ENCODE data around the gene YWHAG.
"Not testable (repeated sequence)": the region's sequence is repeated elsewhere in the genome, so short reads cannot be mapped to it uniquely, and the experiment has no call there.

Gene YWHAG

GRCh38 chr7:76342222-76342621, 16.6 kb downstream of the YWHAG start:
- H3K36me3 ChIP-seq: peaks cover 88% of the 10 kb centered on the region
- no peak for TF ChIP-seq CTCF (IDR thresholded peaks at IDR 0.05; ENCODE audit: low read depth, low read length)

GRCh38 chr7:76340617-76341131, 18.1 kb downstream of the YWHAG start:
- no peak for DNase-seq
- TF ChIP-seq CTCF (IDR thresholded peaks at IDR 0.05; ENCODE audit: low read depth, low read length): no peak
- Histone ChIP-seq H3K9me3 (ENCODE audit: severe bottlenecking) (no peaks in the 10 kb centered on the region), H3K27me3 (ENCODE audit: insufficient read depth, low read depth, severe bottlenecking) (no peaks in the 10 kb centered on the region), H3K27ac (no peak overlapping the region), H3K36me3 (peaks cover 83% of the 10 kb centered on the region), H3K4me3 (ENCODE audit: low read depth, low read length) (no peak overlapping the region)

More at GRCh38 chr7:76342222-76342621, 16.6 kb downstream of the YWHAG start:
- Histone ChIP-seq H3K27ac (no peak overlapping the region), H3K4me3 (ENCODE audit: low read depth, low read length) (no peak overlapping the region), H3K9me3 (ENCODE audit: severe bottlenecking) (no peaks in the 10 kb centered on the region), H3K27me3 (ENCODE audit: insufficient read depth, low read depth, severe bottlenecking) (no peaks in the 10 kb centered on the region)
- no peak for DNase-seq

- Histone ChIP-seq H3K36me3 (peaks cover 76% of the 10 kb centered on the region), H3K27me3 (ENCODE audit: insufficient read depth, low read depth, severe bottlenecking) (no peaks in the 10 kb centered on the region), H3K4me3 (ENCODE audit: low read depth, low read length) (no peak overlapping the region), H3K9me3 (ENCODE audit: severe bottlenecking) (no peaks in the 10 kb centered on the region), H3K27ac (no peak overlapping the region)
- TF ChIP-seq CTCF (IDR thresholded peaks at IDR 0.05; ENCODE audit: low read depth, low read length): no peak
- DNase-seq: no peak
Measured at GRCh38 chr7:76338298-76339084, 20.3 kb downstream of the YWHAG start.

- peaks cover 76% of the 10 kb centered on the region for H3K36me3 ChIP-seq
- no peak overlapping the region for H3K4me3 ChIP-seq (ENCODE audit: low read depth, low read length)
- no peak overlapping the region for H3K27ac ChIP-seq
- H3K9me3 ChIP-seq (ENCODE audit: severe bottlenecking): no peaks in the 10 kb centered on the region
- no peak for DNase-seq
- H3K27me3 ChIP-seq (ENCODE audit: insufficient read depth, low read depth, severe bottlenecking): no peaks in the 10 kb centered on the region
- TF ChIP-seq CTCF (IDR thresholded peaks at IDR 0.05; ENCODE audit: low read depth, low read length): no peak
Measured at GRCh38 chr7:76337147-76337546, 21.6 kb downstream of the YWHAG start.

GRCh38 chr7:76336094-76336493, 22.7 kb downstream of the YWHAG start:
- no peak for TF ChIP-seq CTCF (IDR thresholded peaks at IDR 0.05; ENCODE audit: low read depth, low read length)

GRCh38 chr7:76335417-76335816, 23.4 kb downstream of the YWHAG start:
- not testable (repeated sequence) for H3K27me3 ChIP-seq (ENCODE audit: insufficient read depth, low read depth, severe bottlenecking); H3K9me3 ChIP-seq (ENCODE audit: severe bottlenecking); H3K27ac ChIP-seq; H3K4me3 ChIP-seq (ENCODE audit: low read depth, low read length); DNase-seq
- H3K36me3 ChIP-seq: peaks cover 76% of the 10 kb centered on the region

More at GRCh38 chr7:76336094-76336493, 22.7 kb downstream of the YWHAG start:
- no peaks in the 10 kb centered on the region for H3K27me3 ChIP-seq (ENCODE audit: insufficient read depth, low read depth, severe bottlenecking)
- H3K27ac ChIP-seq: no peak overlapping the region
- no peak for DNase-seq
- H3K4me3 ChIP-seq (ENCODE audit: low read depth, low read length): no peak overlapping the region
- H3K36me3 ChIP-seq: peaks cover 76% of the 10 kb centered on the region
- H3K9me3 ChIP-seq (ENCODE audit: severe bottlenecking): no peaks in the 10 kb centered on the region
